Fibroblast of skin of right quadriceps (primary cell): ENCODE results near the gene JMJD8.

Source experiments
- DNase-seq: peaks from one replicate; pipeline ENCODE4 v3.0.0-alpha.2; 2013

Gene JMJD8

DNA sequence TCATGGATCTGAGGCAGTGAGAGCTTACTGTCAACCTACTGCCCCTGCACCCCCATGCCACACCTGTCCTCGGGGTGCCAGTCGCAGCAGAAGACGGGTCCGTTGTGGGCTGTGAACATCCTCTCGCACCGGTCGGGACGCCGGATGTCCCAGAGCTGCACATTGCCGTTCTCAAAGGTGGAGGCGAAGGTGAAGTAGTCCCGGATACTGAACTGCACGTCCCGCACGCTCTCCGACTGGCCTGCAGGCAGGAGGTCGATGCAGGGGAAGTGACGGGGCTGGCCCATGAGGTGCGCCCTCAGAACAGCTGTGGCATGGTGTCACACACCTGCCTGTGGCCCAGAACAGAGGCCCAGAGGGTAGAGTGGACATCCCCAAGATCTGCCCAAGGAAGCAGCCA is 3.4 kb upstream of the JMJD8 start:
- DNase-seq = no peak

DNA sequence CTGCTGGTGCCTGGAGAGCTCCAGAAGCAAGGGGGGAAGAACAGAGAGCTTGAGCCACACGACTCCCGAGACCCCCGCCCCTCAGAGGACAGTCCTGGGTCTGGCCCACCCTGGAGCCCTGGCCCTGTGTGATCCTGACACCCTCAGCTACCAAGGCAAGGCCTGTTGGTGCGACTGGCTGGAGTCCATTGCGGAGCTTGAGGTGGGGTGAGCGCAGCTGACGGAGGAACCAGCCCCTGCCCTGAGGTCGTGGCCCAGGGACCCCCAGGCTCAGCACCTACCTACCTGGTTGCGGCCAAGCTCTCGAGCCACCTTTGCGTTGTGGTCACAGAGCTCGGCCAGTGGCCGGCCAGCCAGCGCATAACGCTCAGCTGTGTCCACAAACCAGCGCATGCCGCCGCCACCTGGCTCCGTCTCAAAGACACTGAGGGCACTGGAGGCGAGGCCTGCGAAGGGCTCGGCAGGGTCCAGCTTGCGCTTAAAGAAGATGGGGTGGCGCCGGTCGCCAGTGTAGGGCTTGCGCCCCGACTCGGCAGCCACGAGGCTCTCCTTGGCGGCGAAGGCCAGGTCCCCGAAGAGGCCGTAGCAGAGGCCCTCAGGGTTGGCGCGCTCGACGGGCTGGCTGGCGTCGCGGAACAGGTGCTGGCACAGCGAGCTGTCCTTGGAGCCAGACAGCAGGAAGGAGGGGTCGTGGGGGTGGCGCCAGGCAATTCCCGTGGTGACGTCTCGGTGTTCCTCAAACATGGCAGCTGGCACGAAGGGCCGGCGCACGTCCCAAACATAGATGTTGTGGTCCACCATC is 2.5 kb upstream of the JMJD8 start:
- DNase-seq = no peak

DNA sequence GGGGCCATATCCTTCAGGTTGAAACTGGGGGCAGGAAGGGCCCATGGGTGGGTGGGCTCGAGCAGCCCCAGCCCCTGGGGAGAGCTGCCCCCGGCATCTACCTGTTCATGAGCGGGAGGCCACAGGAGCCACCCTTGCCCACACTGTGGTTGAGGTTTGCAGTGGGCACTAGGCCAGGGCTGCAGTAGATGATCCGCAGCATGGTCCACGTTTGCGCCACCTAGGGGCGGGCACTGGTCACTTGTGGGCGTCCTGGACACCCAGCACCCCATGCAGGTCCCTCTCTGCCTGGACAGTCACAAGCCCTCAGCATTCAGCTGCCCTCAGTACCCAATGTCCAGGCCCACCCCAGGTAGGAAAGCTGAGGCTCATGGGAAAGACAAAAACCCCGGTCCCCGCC is 1.8 kb upstream of the JMJD8 start:
- DNase-seq = peak; percentile 22

DNA sequence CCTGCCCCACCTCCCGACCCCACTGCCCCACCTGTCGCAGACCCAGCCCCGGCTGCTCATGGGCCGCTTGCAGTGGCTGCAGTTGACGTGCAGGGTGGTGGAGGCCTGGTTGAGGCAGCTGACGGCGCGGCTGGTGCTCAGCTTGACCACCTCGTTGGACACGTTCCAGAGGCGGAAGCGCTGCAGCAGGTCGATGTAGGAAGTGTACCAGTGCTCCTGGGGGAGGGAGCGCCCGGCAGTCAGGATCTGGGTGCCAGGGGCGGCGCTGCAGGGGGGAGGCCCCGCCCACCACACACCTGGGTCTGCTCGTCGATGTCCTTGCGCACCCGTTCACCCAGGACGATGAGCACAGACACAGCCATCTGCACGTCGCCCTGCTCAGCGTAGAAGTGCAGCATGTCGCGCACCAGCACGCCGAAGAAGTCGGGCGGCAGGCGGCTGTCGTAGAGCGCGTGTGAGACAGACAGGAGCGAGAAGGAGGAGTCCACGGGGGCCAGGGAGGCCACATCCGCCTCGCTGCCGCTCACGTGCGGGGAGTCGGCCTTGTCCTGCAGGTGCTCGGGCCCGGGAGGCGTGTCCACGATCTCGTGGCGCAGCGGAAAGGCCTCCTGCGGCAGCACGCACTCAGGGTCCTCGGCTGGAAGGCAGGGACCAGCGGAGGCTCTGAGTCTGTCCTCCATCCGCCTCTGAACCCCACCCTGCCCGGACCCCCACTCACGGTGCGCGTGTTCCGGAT is 995 bp upstream of the JMJD8 start:
- DNase-seq = no peak

DNA sequence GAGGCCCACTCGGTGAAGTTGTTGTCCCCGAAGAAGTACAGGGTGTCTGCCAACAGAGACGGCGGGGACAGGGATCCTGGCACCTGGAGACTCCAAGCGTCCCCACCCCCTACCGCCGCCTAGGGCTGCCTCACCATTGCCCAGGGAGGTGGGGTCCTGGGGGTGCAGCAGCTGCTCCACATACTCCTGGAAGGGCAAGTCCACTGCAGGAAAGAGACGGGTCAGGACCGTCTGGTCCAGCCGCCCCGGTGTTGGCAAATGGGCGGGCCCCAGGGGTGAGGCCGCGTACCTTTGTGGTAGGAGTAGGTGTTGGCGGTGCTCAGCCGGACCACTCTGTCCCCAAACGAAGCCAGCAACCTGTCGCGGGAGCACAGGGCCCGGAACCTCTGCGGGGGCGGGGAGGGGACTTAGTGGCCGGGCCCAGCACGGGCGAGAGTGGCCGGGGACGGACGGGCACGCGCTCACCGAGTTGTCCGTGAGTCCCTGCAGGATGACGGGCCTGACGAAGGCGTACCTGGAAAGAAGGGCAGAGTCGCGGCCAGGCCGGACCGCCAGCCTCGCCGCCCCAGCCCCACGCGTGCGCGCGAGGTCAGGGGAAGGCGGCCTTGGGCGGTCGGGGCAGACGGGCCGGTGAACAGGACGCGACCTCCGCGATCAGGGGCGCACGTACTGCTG is 601 bp downstream of the JMJD8 start:
- DNase-seq = no peak

DNA sequence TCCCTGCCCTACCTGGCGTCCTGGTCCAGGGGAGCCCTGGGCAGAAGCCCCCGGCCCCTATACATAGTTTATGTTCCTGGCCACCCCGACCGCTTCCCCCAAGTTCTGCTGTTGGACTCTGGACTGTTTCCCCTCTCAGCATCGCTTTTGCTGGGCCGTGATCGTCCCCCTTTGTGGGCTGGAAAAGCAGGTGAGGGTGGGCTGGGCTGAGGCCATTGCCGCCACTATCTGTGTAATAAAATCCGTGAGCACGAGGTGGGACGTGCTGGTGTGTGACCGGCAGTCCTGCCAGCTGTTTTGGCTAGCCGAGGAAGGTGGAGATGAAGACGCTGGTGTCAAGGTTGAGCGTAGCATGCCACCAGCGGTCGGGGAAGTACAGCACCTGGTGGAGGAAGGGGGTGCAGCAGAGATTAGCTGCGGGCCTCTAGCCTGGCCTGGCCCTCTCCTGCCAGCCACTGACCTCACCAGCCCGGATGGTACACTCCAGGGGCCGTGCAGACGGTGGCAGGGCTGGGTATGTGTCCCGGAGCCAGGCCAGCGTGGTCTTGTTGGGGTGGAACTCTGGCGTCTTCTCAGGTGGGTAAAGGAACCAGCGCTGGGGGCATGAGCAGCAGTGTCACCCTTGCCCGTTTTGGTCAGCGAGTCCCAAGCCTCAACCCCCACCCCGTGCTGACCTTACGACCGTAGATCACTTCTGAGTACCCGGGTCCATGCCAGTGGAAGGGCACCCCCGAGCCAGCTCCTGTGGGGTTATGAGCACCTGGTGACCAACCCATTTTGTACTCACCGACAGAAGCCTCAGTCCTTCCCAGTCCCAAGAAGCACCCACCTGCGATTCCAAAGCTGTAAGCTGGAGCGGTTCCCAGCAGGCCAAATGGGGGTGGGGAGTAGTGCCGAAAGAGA is 1.4 kb downstream of the JMJD8 start:
- DNase-seq = no peak

DNA sequence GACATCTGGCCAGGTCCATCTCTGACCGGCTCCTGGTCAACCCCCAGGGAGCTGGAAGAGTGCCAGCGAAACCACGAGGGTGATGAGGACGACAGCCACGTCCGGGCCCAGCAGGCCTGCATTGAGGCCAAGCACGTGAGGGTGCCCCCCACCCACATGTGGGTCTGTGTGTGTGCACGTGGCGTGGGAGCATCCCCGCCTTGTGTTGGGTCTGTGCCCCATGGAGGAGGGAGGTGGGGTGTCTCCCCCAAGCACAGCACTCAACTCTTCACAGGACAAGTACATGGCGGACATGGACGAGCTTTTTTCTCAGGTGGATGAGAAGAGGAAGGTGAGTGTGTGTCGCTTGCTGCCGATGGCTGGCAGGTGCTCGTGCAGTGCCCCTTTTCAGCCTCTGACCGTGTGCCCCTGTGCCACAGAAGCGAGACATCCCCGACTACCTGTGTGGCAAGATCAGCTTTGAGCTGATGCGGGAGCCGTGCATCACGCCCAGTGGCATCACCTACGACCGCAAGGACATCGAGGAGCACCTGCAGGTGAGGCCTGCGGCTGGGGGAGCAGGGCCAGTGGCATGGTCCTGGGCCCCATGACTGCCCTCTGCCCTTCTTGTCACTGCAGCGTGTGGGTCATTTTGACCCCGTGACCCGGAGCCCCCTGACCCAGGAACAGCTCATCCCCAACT is 2.2 kb downstream of the JMJD8 start:
- DNase-seq = no peak

DNA sequence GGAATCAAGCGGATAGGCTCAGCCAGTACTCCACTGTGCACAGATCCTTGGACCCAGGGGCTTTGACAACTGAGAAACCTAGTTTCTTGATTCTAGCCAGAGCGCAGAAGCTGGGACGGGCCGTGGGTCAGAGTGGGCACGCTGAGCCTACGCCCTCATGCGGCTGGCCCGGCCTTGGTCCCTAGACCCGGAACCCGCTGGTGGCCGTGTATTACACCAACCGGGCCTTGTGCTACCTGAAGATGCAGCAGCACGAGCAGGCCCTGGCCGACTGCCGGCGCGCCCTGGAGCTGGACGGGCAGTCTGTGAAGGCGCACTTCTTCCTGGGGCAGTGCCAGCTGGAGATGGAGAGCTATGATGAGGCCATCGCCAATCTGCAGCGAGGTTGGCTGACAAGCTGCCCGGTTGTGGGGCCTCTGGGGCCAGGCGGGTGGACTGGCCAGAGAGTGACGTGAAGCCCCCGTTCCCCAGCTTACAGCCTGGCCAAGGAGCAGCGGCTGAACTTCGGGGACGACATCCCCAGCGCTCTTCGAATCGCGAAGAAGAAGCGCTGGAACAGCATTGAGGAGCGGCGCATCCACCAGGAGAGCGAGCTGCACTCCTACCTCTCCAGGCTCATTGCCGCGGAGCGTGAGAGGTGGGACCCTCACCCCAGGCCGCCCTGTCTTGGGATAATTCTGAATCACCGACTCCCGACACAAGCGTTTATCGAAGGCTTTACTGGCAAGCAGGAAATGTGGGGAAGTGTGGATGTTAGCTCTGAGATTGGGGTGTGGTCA is 3.0 kb downstream of the JMJD8 start:
- DNase-seq = no peak

DNA sequence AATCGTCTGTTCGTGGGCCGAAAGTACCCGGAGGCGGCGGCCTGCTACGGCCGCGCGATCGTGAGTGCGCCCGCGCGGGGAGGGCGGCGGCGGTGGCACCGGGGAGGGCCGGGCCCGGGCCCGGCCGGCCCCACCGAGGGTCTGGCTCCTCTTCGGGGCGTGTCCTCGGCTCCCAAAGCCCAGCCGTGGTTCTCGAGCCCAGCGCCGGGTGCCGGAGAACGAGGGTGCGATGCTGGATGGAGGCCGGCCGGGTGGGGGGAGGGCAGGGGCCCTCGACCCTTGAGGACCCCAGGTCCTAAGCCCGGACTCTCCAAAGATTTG is 3.5 kb downstream of the JMJD8 start:
- no peak for DNase-seq

DNA sequence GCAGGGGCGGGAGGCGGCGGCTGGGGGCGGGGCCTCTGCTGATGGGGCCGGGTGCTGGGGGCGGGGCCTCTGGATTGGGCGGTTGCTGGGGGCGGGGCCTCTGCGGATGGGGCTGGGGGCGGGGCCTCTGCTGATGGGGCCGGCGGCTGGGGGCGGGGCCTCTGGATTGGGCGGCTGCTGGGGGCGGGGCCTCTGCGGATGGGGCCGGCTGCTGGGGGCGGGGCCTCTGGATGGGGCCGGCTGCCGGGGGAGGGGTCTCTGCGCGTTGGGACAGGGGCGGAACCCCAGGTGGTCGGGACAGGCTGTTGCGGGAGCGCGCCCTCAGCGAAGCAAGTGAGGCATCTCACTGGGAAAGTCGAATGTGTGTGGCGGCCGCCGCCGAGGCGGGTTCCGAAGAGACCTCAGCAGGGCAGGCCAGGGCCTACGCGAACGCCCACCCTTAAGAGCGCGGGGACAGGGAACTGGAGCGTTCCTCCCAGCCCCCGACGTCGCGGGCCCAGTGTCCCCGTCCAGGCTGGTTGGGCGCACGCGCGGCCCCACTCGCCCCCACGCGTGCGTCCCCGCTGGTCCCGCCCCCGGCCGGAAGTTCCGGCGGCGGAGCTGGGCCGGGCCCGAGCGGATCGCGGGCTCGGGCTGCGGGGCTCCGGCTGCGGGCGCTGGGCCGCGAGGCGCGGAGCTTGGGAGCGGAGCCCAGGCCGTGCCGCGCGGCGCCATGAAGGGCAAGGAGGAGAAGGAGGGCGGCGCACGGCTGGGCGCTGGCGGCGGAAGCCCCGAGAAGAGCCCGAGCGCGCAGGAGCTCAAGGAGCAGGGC is 4.1 kb downstream of the JMJD8 start, which contains the start of gene STUB1:
Gene STUB1, plus strand, starts transcription at position 597 of the 811 bp plus-strand sequence. Its CDS starts 116 bp downstream, at position 713.
- DNase-seq = peak; percentile 85

DNA sequence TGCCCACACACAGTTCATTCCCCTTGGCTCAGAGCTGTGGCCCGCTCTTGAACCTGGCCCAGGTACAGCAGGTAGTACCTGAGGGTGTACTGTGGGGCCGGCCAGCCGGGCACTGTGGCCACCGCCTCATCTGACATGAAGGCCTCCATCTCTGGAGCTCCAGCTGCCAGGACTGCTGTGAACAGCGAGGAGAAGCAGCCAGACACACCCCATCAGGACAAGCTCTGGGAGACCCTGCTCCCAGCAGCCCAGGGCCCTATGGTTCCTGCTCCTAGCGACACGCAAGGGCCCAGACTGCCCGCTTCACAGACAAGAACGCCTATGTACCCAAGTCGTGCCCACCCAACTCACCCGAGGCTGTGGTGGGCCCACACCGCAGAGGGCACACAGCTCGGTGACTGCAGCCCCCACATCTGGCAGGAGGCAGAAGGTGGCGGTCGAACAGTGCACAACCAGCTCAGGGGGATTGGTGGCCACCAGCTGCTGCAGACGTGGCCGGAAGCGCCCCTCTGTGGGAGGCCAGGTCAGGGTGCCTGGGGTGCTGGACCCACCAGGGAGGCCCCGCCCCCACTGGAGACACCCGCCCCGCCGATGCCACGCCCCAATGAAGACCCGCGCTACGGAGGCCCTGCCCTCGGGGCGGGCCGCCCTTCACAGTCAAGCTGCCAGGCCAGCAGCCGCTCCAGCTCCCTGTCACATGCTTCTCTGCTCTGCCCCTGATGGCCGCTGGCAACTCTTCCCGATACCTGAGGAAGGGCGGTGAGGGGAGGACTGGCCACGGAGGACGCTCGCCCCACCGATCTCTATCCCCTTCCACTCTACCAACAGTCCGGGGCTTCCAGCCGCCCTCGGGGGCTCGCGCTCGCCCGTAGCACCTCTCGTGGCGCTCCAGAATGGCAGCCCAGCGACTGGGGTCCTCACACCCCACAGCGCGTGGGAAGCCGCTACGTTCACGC is 5.0 kb downstream of the JMJD8 start:
- peak; percentile 54 for DNase-seq

DNA sequence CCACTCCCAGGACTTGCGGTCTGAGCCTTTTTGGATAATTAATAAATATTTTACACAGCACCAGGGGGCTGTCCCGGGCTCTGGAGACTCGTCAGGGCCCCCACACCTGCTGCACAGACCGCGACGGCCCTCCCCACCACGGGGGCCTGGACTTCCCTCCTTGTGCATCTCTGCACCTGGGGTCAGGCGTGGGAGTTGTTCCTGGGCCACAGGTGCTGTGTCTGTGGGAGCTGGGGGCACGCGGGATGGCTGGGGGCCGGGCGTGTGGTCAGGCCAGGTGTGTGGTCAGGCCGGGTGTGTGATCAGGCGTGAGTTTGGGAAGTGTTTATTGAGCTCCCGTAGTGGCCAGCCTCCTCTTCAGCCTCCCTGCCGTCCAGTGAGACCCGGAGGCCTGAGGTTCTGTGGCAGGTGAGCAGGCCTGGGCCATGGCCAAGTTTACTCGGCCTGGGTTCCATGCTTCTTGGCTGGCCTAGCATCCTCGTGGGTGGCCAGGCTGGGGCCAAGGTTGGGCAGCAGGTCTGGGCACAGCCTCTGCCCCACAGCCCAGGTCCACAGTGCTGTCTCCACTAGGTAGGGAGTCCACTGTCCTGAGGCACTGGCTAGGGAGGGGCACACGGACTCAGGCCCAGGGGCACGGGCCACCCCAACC is 5.8 kb downstream of the JMJD8 start:
- DNase-seq = no peak

DNA sequence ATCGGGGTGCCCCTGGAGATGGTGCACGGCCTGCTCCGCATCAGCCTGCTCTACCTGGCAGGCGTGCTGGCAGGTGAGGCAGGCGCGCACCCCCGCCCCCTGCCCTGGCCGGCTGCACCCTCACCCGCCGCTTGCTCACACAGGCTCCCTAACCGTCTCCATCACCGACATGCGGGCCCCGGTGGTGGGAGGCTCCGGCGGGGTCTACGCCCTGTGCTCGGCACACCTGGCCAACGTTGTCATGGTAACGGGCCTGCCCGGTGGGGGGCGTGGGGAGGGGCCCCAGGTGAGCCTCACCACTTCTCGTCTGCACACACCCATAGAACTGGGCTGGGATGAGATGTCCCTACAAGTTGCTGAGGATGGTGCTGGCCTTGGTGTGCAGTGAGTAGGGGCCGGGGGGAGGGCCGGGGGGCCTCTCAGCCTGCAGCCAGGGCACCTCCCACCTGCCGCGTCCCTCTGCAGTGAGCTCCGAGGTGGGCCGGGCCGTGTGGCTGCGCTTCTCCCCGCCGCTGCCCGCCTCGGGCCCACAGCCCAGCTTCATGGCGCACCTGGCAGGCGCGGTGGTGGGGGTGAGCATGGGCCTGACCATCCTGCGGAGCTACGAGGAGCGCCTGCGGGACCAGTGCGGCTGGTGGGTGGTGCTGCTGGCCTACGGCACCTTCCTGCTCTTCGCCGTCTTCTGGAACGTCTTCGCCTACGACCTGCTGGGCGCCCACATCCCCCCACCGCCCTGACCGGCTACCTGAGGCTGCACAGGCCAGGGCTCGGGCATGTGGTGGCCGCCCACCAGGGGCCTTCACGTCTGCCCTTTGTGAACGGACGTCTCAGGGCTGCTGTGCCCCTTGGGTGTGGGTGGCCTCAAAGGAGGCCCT is 6.6 kb downstream of the JMJD8 start:
- DNase-seq = no peak

DNA sequence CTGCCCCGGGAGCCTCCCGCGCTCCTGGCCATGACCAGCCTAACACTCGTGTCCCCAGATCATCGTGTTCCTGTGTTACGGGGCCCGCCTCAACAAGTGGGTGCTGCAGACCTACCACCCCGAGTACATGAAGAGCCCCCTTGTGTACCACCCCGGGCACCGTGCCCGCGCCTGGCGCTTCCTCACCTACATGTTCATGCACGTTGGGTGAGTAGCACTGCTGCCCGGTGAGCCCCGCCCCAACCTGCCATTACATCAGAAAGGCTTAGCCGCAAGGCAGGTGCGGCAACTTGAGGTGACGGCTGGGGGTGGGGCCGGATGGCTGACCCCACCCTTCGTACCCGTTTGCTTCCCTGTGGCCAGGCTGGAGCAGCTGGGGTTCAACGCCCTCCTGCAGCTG is 7.2 kb downstream of the JMJD8 start:
- DNase-seq = no peak

DNA sequence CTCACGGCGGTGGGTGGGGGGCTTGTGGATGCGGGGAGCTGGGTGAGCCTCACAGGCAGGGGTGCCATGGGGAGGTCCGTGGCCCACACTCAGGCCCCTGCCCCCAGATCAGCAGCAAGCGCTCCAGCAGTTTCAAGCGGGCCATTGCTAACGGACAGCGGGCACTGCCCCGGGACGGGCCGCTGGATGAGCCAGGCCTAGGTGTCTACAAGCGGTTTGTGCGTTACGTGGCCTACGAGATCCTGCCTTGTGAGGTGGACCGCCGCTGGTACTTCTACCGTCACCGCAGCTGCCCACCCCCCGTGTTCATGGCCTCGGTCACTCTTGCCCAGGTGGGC is 7.6 kb downstream of the JMJD8 start:
- DNase-seq = no peak

DNA sequence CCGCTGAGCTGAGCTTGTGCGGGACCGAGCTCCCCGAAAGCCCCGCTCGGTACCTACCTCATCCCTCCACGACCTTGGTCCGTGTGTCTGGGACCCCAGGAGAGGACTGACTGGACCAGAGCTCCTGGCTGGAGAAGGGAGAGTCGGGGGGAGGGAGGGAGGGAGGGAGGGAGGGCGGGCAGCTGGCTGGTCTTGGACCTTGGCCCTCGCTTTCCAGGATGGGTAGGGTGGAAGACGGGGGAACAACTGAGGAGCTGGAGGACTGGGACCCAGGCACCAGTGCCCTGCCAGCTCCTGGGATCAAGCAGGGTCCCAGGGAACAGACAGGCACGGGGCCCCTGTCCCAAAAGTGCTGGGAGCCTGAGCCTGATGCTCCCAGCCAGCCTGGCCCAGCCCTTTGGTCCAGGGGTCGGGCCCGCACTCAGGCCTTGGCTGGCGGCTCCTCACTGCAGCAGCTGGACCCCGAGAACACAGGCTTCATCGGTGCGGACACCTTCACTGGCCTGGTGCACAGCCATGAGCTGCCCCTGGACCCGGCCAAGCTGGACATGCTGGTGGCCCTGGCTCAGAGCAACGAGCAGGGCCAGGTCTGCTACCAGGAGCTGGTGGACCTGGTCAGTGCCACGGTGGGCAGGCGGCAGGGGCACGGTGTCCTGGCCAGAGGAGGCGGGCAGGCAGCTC is 8.1 kb downstream of the JMJD8 start:
- no peak for DNase-seq
